HG03039 (cell line): Measurements from ENCODE around the gene DAP.

Experiments used
- ATAC-seq: cut with Tn5 transposase; IDR thresholded peaks from one replicate; pipeline ENCODE4 v1.9.1; 2021; ENCODE audit warnings: mild to moderate bottlenecking, moderate library complexity; ENCODE audit not compliant: unreplicated experiment

The DAP gene

GRCh38 chr5:10695055-10695649 is 65.9 kb downstream of the DAP start:
- ATAC-seq: no peak

GRCh38 chr5:10691826-10692785 is 68.9 kb downstream of the DAP start:
- no peak for ATAC-seq

- no peak for ATAC-seq
These were observed 70.3 kb downstream of the DAP start for GRCh38 chr5:10690460-10691440.

- no peak for ATAC-seq
These were observed 71.5 kb downstream of the DAP start for GRCh38 chr5:10689391-10690081.

- ATAC-seq: no peak
These were observed 72.3 kb downstream of the DAP start for GRCh38 chr5:10688651-10689171.

- no peak for ATAC-seq
These were observed 74.1 kb downstream of the DAP start for GRCh38 chr5:10686890-10687289.

GRCh38 chr5:10685115-10685521 is 75.9 kb downstream of the DAP start:
- ATAC-seq: peak; percentile 74

- peak; percentile 45 for ATAC-seq
These were observed 76.5 kb downstream of the DAP start for GRCh38 chr5:10684303-10685086.

GRCh38 chr5:10682801-10683525 is 78.1 kb downstream of the DAP start:
- no peak for ATAC-seq

- no peak for ATAC-seq
These were observed 79.0 kb downstream of the DAP start for GRCh38 chr5:10681731-10682679.

GRCh38 chr5:10680876-10681481 is 80.1 kb downstream of the DAP start:
- no peak for ATAC-seq

- no peak for ATAC-seq
These were observed 81.6 kb downstream of the DAP start for GRCh38 chr5:10679336-10679988.

- no peak for ATAC-seq
These were observed 82.8 kb downstream of the DAP start for GRCh38 chr5:10678244-10678643.

GRCh38 chr5:10677533-10677932 is 83.5 kb downstream of the DAP start:
- ATAC-seq: no peak

- ATAC-seq: no peak
These were observed 84.1 kb downstream of the DAP start for GRCh38 chr5:10676946-10677345.

- ATAC-seq: no peak
These were observed 84.8 kb downstream of the DAP start for GRCh38 chr5:10676224-10676623.
